CD4-positive, alpha-beta T cell (primary cell): ENCODE measurements around the gene CCDC174. TPM values are rescaled to one million over a fixed set of nuclear protein-coding genes. Genes with fewer than 3 reads are reported as not detected.

Experiments used
- ATAC-seq: fragments of 200-7000 bp; cut with Tn5 transposase; one replicate; pipeline ENCODE4 v1.10.0; 2022; ENCODE audit warnings: mild to moderate bottlenecking; ENCODE audit not compliant: poor library complexity
- CTCF ChIA-PET: fragments of 350-600 bp; sonication (Branson Sonifier 250); formaldehyde crosslinking; loops from one replicate; lab custom pipeline; 2021; ENCODE audit warnings: antibody characterized with exemption, inconsistent platforms; lab: Charles Lee
- POLR2A ChIA-PET: fragments of 350-600 bp; sonication (Branson Sonifier 250); formaldehyde crosslinking; loops from one replicate; lab custom pipeline; 2021; ENCODE audit warnings: antibody characterized with exemption, inconsistent platforms; lab: Charles Lee
- DNase-seq, 14 experiments: peaks; one replicate each; pipeline ENCODE4 v3.0.0-alpha.2; 2013 to 2020; ENCODE audit warnings: mixed read lengths in 2 of 14
- H3K27ac ChIP-seq, 2 donors: one replicate each; pipeline versions ENCODE4 v1.5.1 to v1.7.0; 2013; ENCODE audit warnings: low read length in 2 of 2, low read depth in 1 of 2, mild to moderate bottlenecking in 1 of 2
- H3K27me3 ChIP-seq, 2 experiments: 1 replicate in 1 of 2; 2 replicates in 1 of 2; pipeline versions ENCODE4 v1.6.1 to v1.7.0; 2013; ENCODE audit warnings: low read length in 2 of 2, control low read depth in 1 of 2, mild to moderate bottlenecking in 1 of 2, moderate library complexity in 1 of 2; ENCODE audit not compliant: insufficient read depth in 2 of 2, control insufficient read depth in 1 of 2
- H3K36me3 ChIP-seq: one replicate; pipeline ENCODE4 v1.6.1; 2013; ENCODE audit warnings: low read length, control low read depth; ENCODE audit not compliant: insufficient read depth
- H3K4me1 ChIP-seq: one replicate; pipeline ENCODE4 v1.6.1; 2013; ENCODE audit warnings: low read length, control low read depth; ENCODE audit not compliant: insufficient read depth
- H3K4me3 ChIP-seq: one replicate; pipeline ENCODE4 v1.5.1; 2013; ENCODE audit warnings: mild to moderate bottlenecking, low read length, moderate library complexity
- H3K9me3 ChIP-seq, 2 experiments: 1 replicate in 1 of 2; 2 replicates in 1 of 2; pipeline versions ENCODE4 v1.6.1 to v1.7.0; 2013; ENCODE audit warnings: low read length in 2 of 2, mild to moderate bottlenecking in 2 of 2, control low read depth in 1 of 2, moderate library complexity in 1 of 2; ENCODE audit not compliant: control insufficient read depth in 1 of 2, insufficient read depth in 1 of 2
- H3K27ac Mint-ChIP-seq: one replicate; pipeline ENCODE4 v1.8.0; 2020; ENCODE audit warnings: mixed read lengths
- H3K27me3 Mint-ChIP-seq: one replicate; pipeline ENCODE4 v1.8.0; 2021; ENCODE audit warnings: mixed read lengths
- H3K36me3 Mint-ChIP-seq: one replicate; pipeline ENCODE4 v1.8.0; 2021; ENCODE audit warnings: low read depth, mixed read lengths
- H3K4me1 Mint-ChIP-seq: one replicate; pipeline ENCODE4 v1.8.0; 2021; ENCODE audit warnings: low read depth, mixed read lengths
- H3K4me3 Mint-ChIP-seq: one replicate; pipeline ENCODE4 v1.8.0; 2020; ENCODE audit warnings: mild to moderate bottlenecking, mixed read lengths
- H3K9me3 Mint-ChIP-seq: one replicate; pipeline ENCODE4 v1.8.0; 2020; ENCODE audit warnings: mixed read lengths
- CTCF ChIP-seq: fragments of 200-600 bp; IDR thresholded peaks from one replicate; pipeline ENCODE4 v1.8.0; 2022; ENCODE audit warnings: antibody characterized with exemption, mild to moderate bottlenecking
- intact Hi-C, 2 experiments: fragments of 100-400 bp; cut with DNase I in 1 of 2; cut with micrococcal nuclease in 1 of 2; formaldehyde crosslinking; loops; one replicate each; pipeline versions ENCODE4 v1.15.1 to v1.9.0; 2023 to 2025; cut with DNase I, micrococcal nuclease
- total RNA-seq, 174 experiments: library from RNA in 2 of 174; stranded (reverse) in 2 of 174; gene quantifications; one replicate each; pipeline ENCODE4 v1.2.3 and lab custom pipeline; 2021 to 2026

The CCDC174 gene
- total RNA-seq, 2 experiments from 2014 or later = 32.9 to 37.5 TPM

- H3K36me3 Mint-ChIP-seq = no peaks in the 10 kb centered on the region
- Histone ChIP-seq H3K27me3 (peaks cover 14 to 28% of the 10 kb centered on the region in 2 experiments), H3K9me3 (no peaks in the 10 kb centered on the region), H3K4me1 (no peaks in the 10 kb centered on the region), H3K36me3 (no peaks in the 10 kb centered on the region), H3K27ac (no peak overlapping the region), H3K4me3 (no peak overlapping the region)
- peaks cover 52% of the 10 kb centered on the region for H3K27me3 Mint-ChIP-seq
- intact Hi-C loops = loop anchor here in 1 of 2 experiments (10.0 kb wide), 1 partner anchor 963 kb away; the partner anchor contains the start of genes BTD and HACL1
- ATAC-seq (no peak), DNase-seq (no peak)
- TF ChIP-seq CTCF = no peak
- H3K27ac Mint-ChIP-seq = no peak overlapping the region
- ChIA-PET CTCF (no interaction called here), POLR2A (no interaction called here)
- peaks cover 4% of the 10 kb centered on the region for H3K4me1 Mint-ChIP-seq
- no peak overlapping the region for H3K4me3 Mint-ChIP-seq
- H3K9me3 Mint-ChIP-seq = no peaks in the 10 kb centered on the region
These were observed 10.2 kb upstream of the CCDC174 start for GRCh38 chr3:14641346-14641745.

GRCh38 chr3:14645453-14645852, 6.1 kb upstream of the CCDC174 start:
- no peak overlapping the region for H3K4me3 Mint-ChIP-seq
- Histone ChIP-seq H3K36me3 (no peaks in the 10 kb centered on the region), H3K4me3 (no peak overlapping the region), H3K4me1 (peaks cover 7% of the 10 kb centered on the region), H3K9me3 (no peaks in the 10 kb centered on the region), H3K27me3 (peaks cover 0 to 6% of the 10 kb centered on the region in 2 experiments), H3K27ac (no peak overlapping the region)
- peaks cover 12% of the 10 kb centered on the region for H3K27me3 Mint-ChIP-seq
- DNase-seq = no peak
- ChIA-PET POLR2A (no interaction called here), CTCF (no interaction called here)
- TF ChIP-seq CTCF = no peak
- H3K4me1 Mint-ChIP-seq = peaks cover 18% of the 10 kb centered on the region
- H3K27ac Mint-ChIP-seq = no peak overlapping the region
- no peaks in the 10 kb centered on the region for H3K36me3 Mint-ChIP-seq
- intact Hi-C loops = loop anchor here in 1 of 2 experiments (5.0 to 10.0 kb wide), 3 partner anchors 748 to 1978 kb away; partner anchors contain the start of genes BTD and HACL1
- no peaks in the 10 kb centered on the region for H3K9me3 Mint-ChIP-seq
- no peak for ATAC-seq

- ATAC-seq = no peak
- Histone ChIP-seq H3K27ac (no peak overlapping the region), H3K4me1 (peaks cover 14% of the 10 kb centered on the region), H3K4me3 (no peak overlapping the region), H3K9me3 (no peaks in the 10 kb centered on the region), H3K27me3 (peaks cover 0 to 6% of the 10 kb centered on the region in 2 experiments), H3K36me3 (no peaks in the 10 kb centered on the region)
- ChIA-PET CTCF (no interaction called here), POLR2A (no interaction called here)
- peaks cover 23% of the 10 kb centered on the region for H3K4me1 Mint-ChIP-seq
- no peak for TF ChIP-seq CTCF
- H3K4me3 Mint-ChIP-seq = no peak overlapping the region
- H3K9me3 Mint-ChIP-seq = no peaks in the 10 kb centered on the region
- intact Hi-C loops = loop anchor here in 1 of 2 experiments (5.0 to 10.0 kb wide), 3 partner anchors 749 to 1979 kb away; partner anchors contain the start of genes BTD and HACL1
- peaks cover 5% of the 10 kb centered on the region for H3K27me3 Mint-ChIP-seq
- no peak for DNase-seq
- peaks cover under 1% of the 10 kb centered on the region for H3K36me3 Mint-ChIP-seq
- H3K27ac Mint-ChIP-seq = no peak overlapping the region
These were observed 5.4 kb upstream of the CCDC174 start for GRCh38 chr3:14646131-14646573.
